Measurements from ENCODE around the gene SIX6.

DNA sequence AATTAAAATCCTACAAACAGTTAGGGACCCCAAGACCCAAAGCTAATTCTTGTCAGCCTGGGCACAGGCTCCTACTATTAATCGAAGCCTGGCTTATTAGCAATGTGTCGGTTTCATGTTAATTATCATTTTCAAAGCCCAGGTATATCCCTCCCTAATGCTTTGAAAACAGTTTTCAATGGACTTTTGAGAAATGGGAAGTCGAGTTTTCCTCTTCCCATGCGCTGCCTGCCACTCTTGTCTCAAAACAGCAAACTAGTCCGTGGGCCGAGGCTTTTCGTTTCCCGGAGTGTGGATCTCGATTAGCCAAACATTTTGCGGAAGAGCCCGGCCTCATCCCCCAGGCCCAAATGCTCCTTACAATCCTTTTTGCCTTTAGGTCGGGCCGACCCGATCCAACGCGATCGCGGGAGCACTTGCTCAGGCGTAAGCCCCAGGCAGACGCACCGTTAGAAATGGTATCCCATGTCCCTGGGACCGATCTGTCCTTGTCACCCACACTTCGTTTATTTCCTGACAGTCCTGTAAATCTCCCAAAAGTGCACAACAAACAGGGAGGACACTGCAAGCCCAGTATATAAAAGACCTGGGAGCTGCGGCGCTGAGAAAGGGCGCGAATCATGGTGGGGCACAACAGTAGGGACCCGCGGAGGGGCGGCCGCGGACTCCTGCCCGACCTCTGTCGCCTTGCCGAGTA, 1.5 kb downstream of the SIX6 start:
- TF ChIP-seq POLR2A (IDR thresholded peaks at IDR 0.05): no peak
- TF ChIP-seq, protein P1, sequence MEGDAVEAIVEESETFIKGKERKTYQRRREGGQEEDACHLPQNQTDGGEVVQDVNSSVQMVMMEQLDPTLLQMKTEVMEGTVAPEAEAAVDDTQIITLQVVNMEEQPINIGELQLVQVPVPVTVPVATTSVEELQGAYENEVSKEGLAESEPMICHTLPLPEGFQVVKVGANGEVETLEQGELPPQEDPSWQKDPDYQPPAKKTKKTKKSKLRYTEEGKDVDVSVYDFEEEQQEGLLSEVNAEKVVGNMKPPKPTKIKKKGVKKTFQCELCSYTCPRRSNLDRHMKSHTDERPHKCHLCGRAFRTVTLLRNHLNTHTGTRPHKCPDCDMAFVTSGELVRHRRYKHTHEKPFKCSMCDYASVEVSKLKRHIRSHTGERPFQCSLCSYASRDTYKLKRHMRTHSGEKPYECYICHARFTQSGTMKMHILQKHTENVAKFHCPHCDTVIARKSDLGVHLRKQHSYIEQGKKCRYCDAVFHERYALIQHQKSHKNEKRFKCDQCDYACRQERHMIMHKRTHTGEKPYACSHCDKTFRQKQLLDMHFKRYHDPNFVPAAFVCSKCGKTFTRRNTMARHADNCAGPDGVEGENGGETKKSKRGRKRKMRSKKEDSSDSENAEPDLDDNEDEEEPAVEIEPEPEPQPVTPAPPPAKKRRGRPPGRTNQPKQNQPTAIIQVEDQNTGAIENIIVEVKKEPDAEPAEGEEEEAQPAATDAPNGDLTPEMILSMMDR (IDR thresholded peaks at IDR 0.05): no peak

All from vagina (tissue), 2 donors.